ENCODE data around the gene SULT1C2.

SULT1C2 gene

GRCh38 chr2:108285616-108286015, 3.1 kb upstream of the SULT1C2 start:
- TF ChIP-seq CTCF (IDR thresholded peaks at IDR 0.05; ENCODE audit: control insufficient read depth, insufficient read depth, low read depth, low read length, missing control alignments) = no peak
- H3K4me3 ChIP-seq (ENCODE audit: control insufficient read depth, low read depth, low read length) = no peak overlapping the region
- no peak for DNase-seq (ENCODE audit: low read depth)

DNA sequence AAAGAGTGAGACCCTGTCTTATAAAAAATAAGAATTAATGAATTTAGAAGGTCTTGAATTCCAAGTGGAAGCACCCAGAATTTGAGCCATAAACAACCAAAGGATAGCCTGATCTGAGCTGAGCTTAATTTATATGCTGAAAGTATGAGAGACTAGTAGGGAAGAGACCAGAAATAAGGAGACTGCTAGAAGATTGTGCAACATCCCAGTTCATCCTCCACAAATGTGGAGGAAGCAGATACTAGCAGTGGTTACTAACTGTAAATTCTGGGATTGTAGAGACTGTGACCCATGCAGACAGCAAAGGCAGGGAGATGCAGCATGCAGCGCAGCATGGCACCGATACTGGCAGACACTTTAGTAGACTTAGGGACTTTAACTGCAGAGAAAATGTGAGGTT, 1.5 kb upstream of the SULT1C2 start:
- no peak for DNase-seq (ENCODE audit: low read depth)
- no peak for TF ChIP-seq CTCF (IDR thresholded peaks at IDR 0.05; ENCODE audit: control insufficient read depth, insufficient read depth, low read depth, low read length, missing control alignments)
- H3K4me3 ChIP-seq (ENCODE audit: control insufficient read depth, low read depth, low read length) = no peak overlapping the region

- no peak for TF ChIP-seq CTCF (IDR thresholded peaks at IDR 0.05; ENCODE audit: control insufficient read depth, insufficient read depth, low read depth, low read length, missing control alignments)
- DNase-seq (ENCODE audit: low read depth) = no peak
- no peak overlapping the region for H3K4me3 ChIP-seq (ENCODE audit: control insufficient read depth, low read depth, low read length)
Observed at GRCh38 chr2:108293850-108294249, 5.2 kb downstream of the SULT1C2 start.

DNA sequence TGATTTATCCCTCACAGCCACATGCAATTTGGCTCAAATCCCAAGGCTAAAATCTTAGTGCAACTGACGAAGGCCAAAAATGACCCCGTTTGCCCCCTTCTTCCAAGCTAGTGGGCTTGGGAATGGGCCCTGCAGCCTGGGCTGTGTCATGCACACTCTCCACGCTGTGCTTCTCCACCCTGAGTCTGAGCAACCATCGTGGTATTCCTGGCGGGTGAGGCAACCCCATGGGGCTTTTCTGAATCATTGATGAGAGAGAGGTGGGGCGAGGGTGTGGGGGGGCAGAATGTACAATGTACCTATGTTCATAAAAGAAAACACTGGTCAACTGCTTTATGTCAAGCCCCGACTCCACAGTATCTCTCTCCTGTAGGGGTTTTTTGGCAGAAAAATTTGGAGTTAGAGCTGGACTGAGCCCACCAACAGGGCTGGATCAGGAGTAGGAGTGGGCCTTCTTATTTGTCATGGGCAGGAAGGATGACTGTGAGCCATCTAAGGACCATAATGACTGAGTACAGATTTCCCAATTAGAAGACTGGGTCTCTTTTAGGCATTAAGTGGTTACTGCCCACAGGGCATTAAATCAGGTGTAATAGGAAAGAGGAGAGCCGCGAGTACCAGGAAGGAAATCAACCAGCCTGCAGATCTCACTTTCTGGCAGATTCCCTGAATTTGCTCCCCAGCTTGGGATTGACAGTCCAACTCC, 8.9 kb downstream of the SULT1C2 start:
- no peak for DNase-seq (ENCODE audit: low read depth)
- H3K4me3 ChIP-seq (ENCODE audit: control insufficient read depth, low read depth, low read length) = no peak overlapping the region
- no peak for TF ChIP-seq CTCF (IDR thresholded peaks at IDR 0.05; ENCODE audit: control insufficient read depth, insufficient read depth, low read depth, low read length, missing control alignments)

- TF ChIP-seq CTCF (IDR thresholded peaks at IDR 0.05; ENCODE audit: control insufficient read depth, insufficient read depth, low read depth, low read length, missing control alignments) = no peak
- no peak overlapping the region for H3K4me3 ChIP-seq (ENCODE audit: control insufficient read depth, low read depth, low read length)
- DNase-seq (ENCODE audit: low read depth) = no peak
Observed at GRCh38 chr2:108301558-108301957, 12.9 kb downstream of the SULT1C2 start.

DNA sequence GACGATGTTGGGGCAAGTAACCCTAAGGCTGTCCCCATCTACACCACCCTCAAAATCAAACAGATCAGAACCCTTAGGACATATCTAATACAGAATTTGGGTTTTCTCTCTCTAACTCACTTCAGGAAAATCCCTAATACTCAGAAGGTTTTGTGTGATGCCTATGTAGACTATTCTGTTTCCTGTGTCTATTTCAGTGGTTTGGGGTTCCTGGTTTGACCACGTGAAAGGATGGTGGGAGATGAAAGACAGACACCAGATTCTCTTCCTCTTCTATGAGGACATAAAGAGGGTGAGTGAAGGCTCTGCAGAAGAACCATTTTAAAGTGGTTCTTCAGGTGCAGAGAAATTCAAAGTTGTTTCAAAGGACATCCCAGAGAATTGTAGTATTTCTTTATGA, 16.3 kb downstream of the SULT1C2 start:
- no peak overlapping the region for H3K4me3 ChIP-seq (ENCODE audit: control insufficient read depth, low read depth, low read length)
- no peak for DNase-seq (ENCODE audit: low read depth)
- no peak for TF ChIP-seq CTCF (IDR thresholded peaks at IDR 0.05; ENCODE audit: control insufficient read depth, insufficient read depth, low read depth, low read length, missing control alignments)

Measured in AG09309 (cell line).